Measurements from ENCODE around the gene ERH. TPM values are rescaled to one million over a fixed set of nuclear protein-coding genes. Genes with fewer than 3 reads are reported as not detected.

The ERH gene
- total RNA-seq, 1 donor from 2014 or later: 261 TPM

- H3K4me1 Mint-ChIP-seq: no peaks in the 10 kb centered on the region
- no peaks in the 10 kb centered on the region for H3K27me3 Mint-ChIP-seq (ENCODE audit: low read depth)
- H3K9me3 Mint-ChIP-seq: peaks cover 26% of the 10 kb centered on the region
- no peak for TF ChIP-seq CTCF (IDR thresholded peaks at IDR 0.05; ENCODE audit: unreplicated experiment)
- DNase-seq (ENCODE audit: low spot score in 2 of 2, unreplicated experiment in 2 of 2): no peak
- H3K36me3 Mint-ChIP-seq: peaks cover 44% of the 10 kb centered on the region
- H3K4me3 Mint-ChIP-seq: no peak overlapping the region
- no peak overlapping the region for H3K27ac Mint-ChIP-seq
These were observed 22.9 kb downstream of the ERH start for GRCh38 chr14:69375182-69375581.

GRCh38 chr14:69374235-69374634 is 23.9 kb downstream of the ERH start:
- TF ChIP-seq CTCF (IDR thresholded peaks at IDR 0.05; ENCODE audit: unreplicated experiment): no peak
- DNase-seq (ENCODE audit: low spot score in 2 of 2, unreplicated experiment in 2 of 2): no peak
- Mint-ChIP-seq H3K4me1 (no peaks in the 10 kb centered on the region), H3K4me3 (no peak overlapping the region), H3K27me3 (ENCODE audit: low read depth) (no peaks in the 10 kb centered on the region), H3K36me3 (peaks cover 41% of the 10 kb centered on the region), H3K27ac (no peak overlapping the region), H3K9me3 (peaks cover 26% of the 10 kb centered on the region)

- Mint-ChIP-seq H3K27ac (no peak overlapping the region), H3K36me3 (peaks cover 39% of the 10 kb centered on the region), H3K27me3 (ENCODE audit: low read depth) (no peaks in the 10 kb centered on the region), H3K4me1 (no peaks in the 10 kb centered on the region), H3K4me3 (no peak overlapping the region), H3K9me3 (peaks cover 26% of the 10 kb centered on the region)
- TF ChIP-seq CTCF (IDR thresholded peaks at IDR 0.05; ENCODE audit: unreplicated experiment): no peak
- no peak for DNase-seq (ENCODE audit: low spot score in 2 of 2, unreplicated experiment in 2 of 2)
These were observed 25.0 kb downstream of the ERH start for GRCh38 chr14:69373104-69373503.

GRCh38 chr14:69372146-69372545 is 26.0 kb downstream of the ERH start:
- Mint-ChIP-seq H3K9me3 (peaks cover 26% of the 10 kb centered on the region), H3K27ac (no peak overlapping the region), H3K4me1 (no peaks in the 10 kb centered on the region), H3K27me3 (ENCODE audit: low read depth) (no peaks in the 10 kb centered on the region), H3K4me3 (no peak overlapping the region), H3K36me3 (peaks cover 36% of the 10 kb centered on the region)
- no peak for TF ChIP-seq CTCF (IDR thresholded peaks at IDR 0.05; ENCODE audit: unreplicated experiment)
- no peak for DNase-seq (ENCODE audit: low spot score in 2 of 2, unreplicated experiment in 2 of 2)

- Mint-ChIP-seq H3K4me3 (no peak overlapping the region), H3K27me3 (ENCODE audit: low read depth) (no peaks in the 10 kb centered on the region), H3K9me3 (peaks cover 11% of the 10 kb centered on the region), H3K27ac (no peak overlapping the region), H3K4me1 (no peaks in the 10 kb centered on the region), H3K36me3 (peaks cover 16% of the 10 kb centered on the region)
- no peak for DNase-seq (ENCODE audit: low spot score in 2 of 2, unreplicated experiment in 2 of 2)
- TF ChIP-seq CTCF (IDR thresholded peaks at IDR 0.05; ENCODE audit: unreplicated experiment): no peak
These were observed 28.0 kb downstream of the ERH start for GRCh38 chr14:69370061-69370460.

GRCh38 chr14:69368381-69368780 is 29.7 kb downstream of the ERH start:
- Mint-ChIP-seq H3K9me3 (no peaks in the 10 kb centered on the region), H3K27ac (no peak overlapping the region), H3K4me3 (no peak overlapping the region), H3K4me1 (no peaks in the 10 kb centered on the region), H3K27me3 (ENCODE audit: low read depth) (no peaks in the 10 kb centered on the region), H3K36me3 (peaks cover 4% of the 10 kb centered on the region)
- no peak for DNase-seq (ENCODE audit: low spot score in 2 of 2, unreplicated experiment in 2 of 2)
- TF ChIP-seq CTCF (IDR thresholded peaks at IDR 0.05; ENCODE audit: unreplicated experiment): no peak

All from mesothelial cell of epicardium (in vitro differentiated cells).